ENCODE data around the gene CASKIN1. TPM values are rescaled to one million over a fixed set of nuclear protein-coding genes. Genes with fewer than 3 reads are reported as not detected.
A peak's percentile ranks its signal among the peaks of the same experiment; 100 is the strongest.

The CASKIN1 gene
- polyA plus RNA-seq, 3 donors, result not detected

DNA sequence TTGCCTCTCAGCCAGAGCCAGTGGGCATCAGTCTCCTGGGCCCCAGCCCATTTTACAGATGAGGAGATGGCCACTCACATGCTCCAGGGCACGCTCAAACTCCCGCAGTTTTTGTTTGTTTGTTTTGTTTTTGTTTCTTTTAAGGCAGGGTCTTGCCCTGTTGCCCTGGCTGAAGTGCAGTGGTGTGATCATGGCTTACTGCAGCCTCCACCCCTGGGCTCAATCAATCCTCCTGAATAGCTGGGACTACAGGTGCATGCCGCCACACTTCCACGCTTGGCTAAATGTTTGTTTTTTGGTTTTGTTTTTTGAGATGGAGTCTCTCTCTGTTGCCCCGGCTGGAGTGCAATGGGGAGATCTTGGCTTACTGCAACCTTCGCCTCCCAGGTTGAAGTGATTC lies 30.5 kb upstream of the CASKIN1 start:
- Mint-ChIP-seq H3K27me3 (ENCODE audit: low read depth in 3 of 3) (peaks cover 0 to 2% (median 0%) of the 10 kb centered on the region in 3 donors), H3K9me3 (no peaks in the 10 kb centered on the region), H3K4me3 (no peak overlapping the region), H3K4me1 (peaks cover 22% of the 10 kb centered on the region), H3K36me3 (peaks cover 28 to 49% of the 10 kb centered on the region in 2 donors), H3K27ac (peak overlapping the region in 2 of 7 donors; percentile 32 to 74)
- H3K9me3 ChIP-seq (replicated peaks in 1 of 2; ENCODE audit: control insufficient read depth in 1 of 2, insufficient read depth in 1 of 2, low read length in 2 of 2), result no peaks in the 10 kb centered on the region
- H3K4me2 ChIP-seq (replicated peaks; ENCODE audit: extremely low read depth, low read length, poor library complexity, severe bottlenecking), result no peak overlapping the region
- no peak overlapping the region for H3K27ac ChIP-seq (ENCODE audit: low read depth in 1 of 2, low read length in 2 of 2)
- TF ChIP-seq, protein P1, sequence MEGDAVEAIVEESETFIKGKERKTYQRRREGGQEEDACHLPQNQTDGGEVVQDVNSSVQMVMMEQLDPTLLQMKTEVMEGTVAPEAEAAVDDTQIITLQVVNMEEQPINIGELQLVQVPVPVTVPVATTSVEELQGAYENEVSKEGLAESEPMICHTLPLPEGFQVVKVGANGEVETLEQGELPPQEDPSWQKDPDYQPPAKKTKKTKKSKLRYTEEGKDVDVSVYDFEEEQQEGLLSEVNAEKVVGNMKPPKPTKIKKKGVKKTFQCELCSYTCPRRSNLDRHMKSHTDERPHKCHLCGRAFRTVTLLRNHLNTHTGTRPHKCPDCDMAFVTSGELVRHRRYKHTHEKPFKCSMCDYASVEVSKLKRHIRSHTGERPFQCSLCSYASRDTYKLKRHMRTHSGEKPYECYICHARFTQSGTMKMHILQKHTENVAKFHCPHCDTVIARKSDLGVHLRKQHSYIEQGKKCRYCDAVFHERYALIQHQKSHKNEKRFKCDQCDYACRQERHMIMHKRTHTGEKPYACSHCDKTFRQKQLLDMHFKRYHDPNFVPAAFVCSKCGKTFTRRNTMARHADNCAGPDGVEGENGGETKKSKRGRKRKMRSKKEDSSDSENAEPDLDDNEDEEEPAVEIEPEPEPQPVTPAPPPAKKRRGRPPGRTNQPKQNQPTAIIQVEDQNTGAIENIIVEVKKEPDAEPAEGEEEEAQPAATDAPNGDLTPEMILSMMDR (IDR thresholded peaks at IDR 0.05), result no peak
- H3K4me1 ChIP-seq (ENCODE audit: control insufficient read depth in 1 of 2, insufficient read depth in 2 of 2, low read length in 2 of 2), result peaks cover 13 to 17% of the 10 kb centered on the region in 2 donors
- no peaks in the 10 kb centered on the region for H3K27me3 ChIP-seq (ENCODE audit: control insufficient read depth in 2 of 2, insufficient read depth in 2 of 2, low read length in 2 of 2)
- H3K9ac ChIP-seq (ENCODE audit: insufficient read depth, low read length, poor library complexity, severe bottlenecking), result no peak overlapping the region
- H2AFZ ChIP-seq (ENCODE audit: insufficient read depth, low read depth, low read length, poor library complexity, severe bottlenecking), result no peak overlapping the region
- H3K79me2 ChIP-seq (ENCODE audit: insufficient read depth, low read length), result peaks cover 42% of the 10 kb centered on the region
- peaks cover 37 to 50% of the 10 kb centered on the region in 2 donors for H3K36me3 ChIP-seq (replicated peaks in 1 of 2; ENCODE audit: control insufficient read depth in 1 of 2, insufficient read depth in 2 of 2, low read length in 2 of 2)
- WGBS (ENCODE audit: insufficient coverage), result 92% methylated on average over 2 of the region's 6 CpGs
- peaks cover 15% of the 10 kb centered on the region for H4K20me1 ChIP-seq (ENCODE audit: insufficient read depth, low read length)
- H3K4me3 ChIP-seq (replicated peaks in 1 of 3; ENCODE audit: low read depth in 2 of 3, low read length in 3 of 3), result no peak overlapping the region
- intact Hi-C loops (cut with micrococcal nuclease), result no loop called here
- DNase-seq, result no peak

DNA sequence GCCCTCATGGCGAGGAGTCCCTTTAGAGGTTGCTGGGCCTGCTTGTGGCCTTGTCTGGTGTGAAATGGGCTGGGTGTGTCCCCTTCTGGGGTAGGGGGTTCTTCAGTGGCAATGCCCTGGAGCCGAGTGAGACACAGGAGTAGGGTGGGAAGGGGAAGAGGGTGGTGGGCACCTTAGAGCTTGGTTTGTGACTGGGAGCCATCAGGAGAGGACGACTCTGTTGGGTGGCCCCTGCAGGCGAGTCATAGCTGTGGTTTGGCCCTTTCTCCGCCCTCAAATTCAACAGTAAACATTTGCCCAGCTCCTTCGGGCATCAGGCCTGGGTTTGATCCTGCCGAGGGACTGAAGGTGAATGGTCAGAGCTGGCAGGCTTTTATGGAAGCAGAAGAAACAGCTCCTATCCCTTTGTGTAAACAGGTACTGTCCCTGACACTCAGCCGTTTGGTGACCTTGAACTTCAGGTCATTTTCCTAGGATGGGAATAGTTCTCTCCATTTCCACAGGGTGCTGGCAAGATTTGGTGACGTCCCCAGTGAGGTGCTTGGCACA lies 29.9 kb upstream of the CASKIN1 start:
- Histone ChIP-seq H3K79me2 (ENCODE audit: insufficient read depth, low read length) (peaks cover 42% of the 10 kb centered on the region), H3K27me3 (ENCODE audit: control insufficient read depth in 2 of 2, insufficient read depth in 2 of 2, low read length in 2 of 2) (no peaks in the 10 kb centered on the region), H3K9me3 (replicated peaks in 1 of 2; ENCODE audit: control insufficient read depth in 1 of 2, insufficient read depth in 1 of 2, low read length in 2 of 2) (no peaks in the 10 kb centered on the region), H3K36me3 (replicated peaks in 1 of 2; ENCODE audit: control insufficient read depth in 1 of 2, insufficient read depth in 2 of 2, low read length in 2 of 2) (peaks cover 31 to 44% of the 10 kb centered on the region in 2 donors), H4K20me1 (ENCODE audit: insufficient read depth, low read length) (peaks cover 15% of the 10 kb centered on the region), H2AFZ (ENCODE audit: insufficient read depth, low read depth, low read length, poor library complexity, severe bottlenecking) (no peak overlapping the region), H3K27ac (ENCODE audit: low read depth in 1 of 2, low read length in 2 of 2) (peak overlapping the region in 1 of 2 donors; percentile 15), H3K9ac (ENCODE audit: insufficient read depth, low read length, poor library complexity, severe bottlenecking) (no peak overlapping the region), H3K4me3 (replicated peaks in 1 of 3; ENCODE audit: low read depth in 2 of 3, low read length in 3 of 3) (no peak overlapping the region), H3K4me1 (ENCODE audit: control insufficient read depth in 1 of 2, insufficient read depth in 2 of 2, low read length in 2 of 2) (peaks cover 13 to 17% of the 10 kb centered on the region in 2 donors), H3K4me2 (replicated peaks; ENCODE audit: extremely low read depth, low read length, poor library complexity, severe bottlenecking) (no peak overlapping the region)
- 69% methylated on average over 4 of the region's 9 CpGs for WGBS (ENCODE audit: insufficient coverage)
- Mint-ChIP-seq H3K4me3 (no peak overlapping the region), H3K9me3 (no peaks in the 10 kb centered on the region), H3K27ac (peak overlapping the region in 1 of 7 donors; percentile 33), H3K27me3 (ENCODE audit: low read depth in 3 of 3) (peaks cover 0 to 2% (median 0%) of the 10 kb centered on the region in 3 donors), H3K36me3 (peaks cover 24 to 43% of the 10 kb centered on the region in 2 donors), H3K4me1 (peaks cover 22% of the 10 kb centered on the region)
- intact Hi-C loops (cut with micrococcal nuclease), result no loop called here
- DNase-seq, result no peak
- TF ChIP-seq, protein P1 (IDR thresholded peaks at IDR 0.05), result no peak

Measured in CD14-positive monocyte (primary cell).